Peyer's patch (tissue), 4 donors: ENCODE results near the gene PPP1R3C.

Source experiments
- CTCF ChIP-seq, 6 experiments: fragments of 450-650 bp in 4 of 6; fragments of 200-600 bp in 2 of 6; sonication (generic) in 1 of 6; IDR thresholded peaks; one replicate each; pipeline ENCODE4 v1.5.1; 2017 to 2019; ENCODE audit warnings: antibody characterized with exemption in 6 of 6, mild to moderate bottlenecking in 3 of 6, moderate library complexity in 1 of 6
- POLR2A ChIP-seq, 2 donors: fragments of 450-650 bp; IDR thresholded peaks; one replicate each; pipeline ENCODE4 v1.5.1; 2017; ENCODE audit warnings: antibody characterized with exemption in 2 of 2, mild to moderate bottlenecking in 2 of 2, moderate library complexity in 2 of 2

- TF ChIP-seq CTCF (IDR thresholded peaks at IDR 0.05) (no peak), POLR2A (IDR thresholded peaks at IDR 0.05) (no peak)
Measured at GRCh38 chr10:91624633-91625032, 8.2 kb downstream of the PPP1R3C start.
